A549 (cell line): ENCODE results near the gene LRIG3. TPM values are rescaled to one million over a fixed set of nuclear protein-coding genes. Genes with fewer than 3 reads are reported as not detected.

Source experiments
- ATAC-seq, 2 experiments: fragments of 200-7000 bp in 1 of 2; fragments of >200 bp in 1 of 2; cut with Nextera tagmentation in 1 of 2; cut with Tn5 transposase in 1 of 2; 3 replicates each; pipeline versions ENCODE4 v1.8.0 to v1.9.1; 2018 to 2020; ENCODE audit warnings: mild to moderate bottlenecking in 1 of 2, moderate library complexity in 1 of 2
- CTCF ChIA-PET: fragments of 300-600 bp; sonication (Branson Sonifier 250); formaldehyde crosslinking; extraction: SDS; loops from one replicate; lab custom pipeline; 2021; ENCODE audit warnings: antibody characterized with exemption, inconsistent platforms; lab: Yijun Ruan, JAX
- POLR2A ChIA-PET: fragments of 350-600 bp; formaldehyde crosslinking; extraction: SDS; loops from one replicate; lab custom pipeline; 2021; ENCODE audit warnings: antibody characterized with exemption, inconsistent platforms; lab: Yijun Ruan, JAX
- DNase-seq, 2 experiments: peaks; one replicate each; pipeline versions ENCODE4 v3.0.0 to v3.0.0-alpha.2; 2011 to 2016; ENCODE audit warnings: low read depth in 1 of 2, low spot score in 1 of 2
- FAIRE-seq: peaks from 2 replicates; lab custom pipeline; 2011; peaks lifted over from hg19 to GRCh38; lab: Jason Lieb, UNC
- H3K27ac ChIP-seq, 2 experiments: fragments of >200 bp; sonication (Bioruptor Twin); formaldehyde crosslinking; 3 replicates each; pipeline ENCODE4 v1.5.1; 2016 to 2017
- H3K4me1 ChIP-seq: fragments of >200 bp; sonication (Bioruptor Twin); formaldehyde crosslinking; 3 replicates; pipeline ENCODE4 v1.6.1; 2016
- H3K4me2 ChIP-seq: fragments of >200 bp; sonication (Bioruptor Twin); formaldehyde crosslinking; 3 replicates; pipeline ENCODE4 v1.6.1; 2016
- H3K4me3 ChIP-seq: fragments of >200 bp; sonication (Bioruptor Twin); formaldehyde crosslinking; 3 replicates; pipeline ENCODE4 v1.5.1; 2016
- H3K9me3 ChIP-seq: fragments of >200 bp; sonication (Bioruptor Twin); formaldehyde crosslinking; 3 replicates; pipeline ENCODE4 v1.6.1; 2016
- BCL3 ChIP-seq: fragments of >200 bp; sonication (Bioruptor Twin); formaldehyde crosslinking; IDR thresholded peaks from 3 replicates; pipeline ENCODE4 v1.6.1; 2016
- CBX8 ChIP-seq: fragments of 200-600 bp; sonication (generic); IDR thresholded peaks from 2 replicates; pipeline ENCODE4 v1.6.1; 2016
- CHD2 ChIP-seq: fragments of 150-350 bp; IDR thresholded peaks from 2 replicates; pipeline ENCODE4 v1.6.1; 2014; ENCODE audit warnings: low read length; ENCODE audit not compliant: partially characterized antibody
- CHD4 ChIP-seq: fragments of 200-600 bp; sonication (generic); IDR thresholded peaks from 2 replicates; pipeline ENCODE4 v1.6.1; 2016; ENCODE audit warnings: antibody characterized with exemption, mild to moderate bottlenecking, borderline replicate concordance
- EHF ChIP-seq: fragments of 250-450 bp; sonication (Bioruptor Pico); IDR thresholded peaks from 2 replicates; pipeline ENCODE4 v1.5.0; 2020; ENCODE audit warnings: mild to moderate bottlenecking
- FOSB ChIP-seq: fragments of 250-450 bp; sonication (Bioruptor Pico); IDR thresholded peaks from 2 replicates; pipeline ENCODE4 v1.5.0; 2020; ENCODE audit warnings: mild to moderate bottlenecking, moderate library complexity
- HEYL ChIP-seq: fragments of 250-450 bp; sonication (Bioruptor Pico); IDR thresholded peaks from 2 replicates; pipeline ENCODE4 v1.8.0; 2021; ENCODE audit warnings: mild to moderate bottlenecking, moderate library complexity
- JUNB ChIP-seq: fragments of >200 bp; sonication (Bioruptor Twin); formaldehyde crosslinking; IDR thresholded peaks from 2 replicates; pipeline ENCODE4 v1.6.1; 2016
- KDM5A ChIP-seq: fragments of 200-600 bp; sonication (generic); IDR thresholded peaks from 2 replicates; pipeline ENCODE4 v1.6.1; 2016; ENCODE audit warnings: antibody characterized with exemption, mild to moderate bottlenecking
- MAX ChIP-seq: IDR thresholded peaks from 2 replicates; pipeline ENCODE4 v1.6.1; 2012
- MAZ ChIP-seq: fragments of 150-350 bp; IDR thresholded peaks from 2 replicates; pipeline ENCODE4 v1.6.1; 2014; ENCODE audit warnings: antibody characterized with exemption, low read depth, low read length, borderline replicate concordance
- NR3C1 ChIP-seq: fragments of >200 bp; sonication (Bioruptor Twin); formaldehyde crosslinking; IDR thresholded peaks from 3 replicates; pipeline ENCODE4 v1.6.1; 2017
- PHF8 ChIP-seq: fragments of 200-600 bp; sonication (generic); IDR thresholded peaks from 2 replicates; pipeline ENCODE4 v1.6.1; 2016; ENCODE audit warnings: low read depth, mild to moderate bottlenecking, antibody characterized with exemption, moderate library complexity, borderline replicate concordance
- POLR2A ChIP-seq: IDR thresholded peaks from 2 replicates; pipeline ENCODE4 v1.6.1; 2012; ENCODE audit warnings: mild to moderate bottlenecking, low read length
- RAD21 ChIP-seq, 2 experiments: fragments of >200 bp in 1 of 2; sonication (Bioruptor Twin) in 1 of 2; formaldehyde crosslinking in 1 of 2; IDR thresholded peaks in 1 of 2; conservative IDR thresholded peaks in 1 of 2; 2 replicates in 1 of 2; 3 replicates in 1 of 2; pipeline ENCODE4 v1.6.1; 2012 to 2018; ENCODE audit warnings: inconsistent platforms in 1 of 2
- RCOR1 ChIP-seq: fragments of 150-350 bp; IDR thresholded peaks from 2 replicates; pipeline ENCODE4 v1.6.1; 2014; ENCODE audit warnings: antibody characterized with exemption, low read length, low read depth
- REST ChIP-seq: fragments of 200-600 bp; sonication (generic); IDR thresholded peaks from 2 replicates; pipeline ENCODE4 v1.6.1; 2016; ENCODE audit warnings: antibody characterized with exemption, mild to moderate bottlenecking, moderate library complexity
- RFX5 ChIP-seq: fragments of 450-650 bp; IDR thresholded peaks from 2 replicates; pipeline ENCODE4 v1.7.1; 2014; ENCODE audit warnings: antibody characterized with exemption, mild to moderate bottlenecking, moderate library complexity
- SMC3 ChIP-seq: fragments of >200 bp; sonication (Bioruptor Twin); formaldehyde crosslinking; IDR thresholded peaks from 3 replicates; pipeline ENCODE4 v1.6.1; 2018; ENCODE audit warnings: inconsistent platforms
- ZC3H11A ChIP-seq: fragments of 450-650 bp; IDR thresholded peaks from 2 replicates; pipeline ENCODE4 v1.6.1; 2014; ENCODE audit warnings: antibody characterized with exemption, mild to moderate bottlenecking
- ZNF302 ChIP-seq: fragments of 250-450 bp; sonication (Bioruptor Pico); IDR thresholded peaks from 2 replicates; pipeline ENCODE4 v1.9.0; 2021; ENCODE audit warnings: inconsistent platforms, mild to moderate bottlenecking, moderate library complexity
- ZSCAN20 ChIP-seq: fragments of 250-450 bp; sonication (Bioruptor Pico); IDR thresholded peaks from 2 replicates; pipeline ENCODE4 v1.8.0; 2022; ENCODE audit warnings: mild to moderate bottlenecking, moderate library complexity
- WGBS: methylation state at CpG from one replicate; pipeline ENCODE4 v1.1.6; 2017; ENCODE audit errors: missing lambda C conversion rate; 5-methylcytosine and 5-hydroxymethylcytosine counted together
- polyA plus RNA-seq, 4 experiments: library from polyadenylated mRNA; depleted of rRNA in 3 of 4; stranded (reverse); fragments of >200 nt; fragmentation: RNase III in 1 of 4; extraction: RNeasy Plus Mini Kit Qiagen cat#74134 plus additional on column Dnase treatment in 1 of 4; gene quantifications; 2 replicates in 3 of 4; 3 replicates in 1 of 4; pipeline ENCODE4 v1.2.3, GENCODE V29; 2011 to 2017
- TF ChIP-seq, protein P1 (sequence below): IDR thresholded peaks from 2 replicates; pipeline ENCODE4 v1.6.1; 2012

The LRIG3 gene
- polyA plus RNA-seq, 2 of the 4 experiments (the other 2 are of a cell fraction) = 3.7 to 16.4 TPM

- Histone ChIP-seq H3K4me2 (no peak overlapping the region), H3K4me3 (no peak overlapping the region), H3K27ac (no peak overlapping the region), H3K4me1 (no peaks in the 10 kb centered on the region), H3K9me3 (no peaks in the 10 kb centered on the region)
- POLR2A ChIA-PET = no interaction called here
- TF ChIP-seq CHD2 (no peak), ZSCAN20 (no peak), RCOR1 (no peak), JUNB (no peak), RAD21 (conservative IDR thresholded peaks at IDR 0.05 in 1 of 2, IDR thresholded peaks at IDR 0.05 in 1 of 2) (no peak), ZNF302 (no peak), MAZ (no peak), NR3C1 (no peak), SMC3 (no peak), FOSB (CRISPR knock-in tag) (no peak), CHD4 (no peak), RFX5 (no peak), ZC3H11A (no peak), KDM5A (no peak), CBX8 (no peak), MAX (no peak), BCL3 (no peak), EHF (CRISPR knock-in tag) (no peak), HEYL (CRISPR knock-in tag) (no peak)
- TF ChIP-seq, protein P1, sequence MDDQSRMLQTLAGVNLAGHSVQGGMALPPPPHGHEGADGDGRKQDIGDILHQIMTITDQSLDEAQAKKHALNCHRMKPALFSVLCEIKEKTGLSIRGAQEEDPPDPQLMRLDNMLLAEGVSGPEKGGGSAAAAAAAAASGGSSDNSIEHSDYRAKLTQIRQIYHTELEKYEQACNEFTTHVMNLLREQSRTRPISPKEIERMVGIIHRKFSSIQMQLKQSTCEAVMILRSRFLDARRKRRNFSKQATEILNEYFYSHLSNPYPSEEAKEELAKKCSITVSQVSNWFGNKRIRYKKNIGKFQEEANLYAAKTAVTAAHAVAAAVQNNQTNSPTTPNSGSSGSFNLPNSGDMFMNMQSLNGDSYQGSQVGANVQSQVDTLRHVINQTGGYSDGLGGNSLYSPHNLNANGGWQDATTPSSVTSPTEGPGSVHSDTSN = no peak
- 97% methylated on average over 4 of the region's 4 CpGs for WGBS
- DNase-seq (no peak), ATAC-seq (no peak), FAIRE-seq (no peak)
- CTCF ChIA-PET = interaction anchor here (1.2 kb wide), 1 partner anchor 216 kb away, joined by 3 read pairs; no protein-coding TSS in a partner anchor
Measured at GRCh38 chr12:58884916-58885315, 35.4 kb downstream of the LRIG3 start.

- CTCF ChIA-PET = interaction anchor here (1.6 kb wide), 1 partner anchor 21 kb away, joined by 3 read pairs; no protein-coding TSS in a partner anchor
- TF ChIP-seq, protein P1 = no peak
- TF ChIP-seq ZNF302 = no peak
- TF ChIP-seq POLR2A = no peak
- no peak for TF ChIP-seq PHF8
- no peak for TF ChIP-seq KDM5A
- no peak for TF ChIP-seq REST
- POLR2A ChIA-PET = no interaction called here
- no peaks in the 10 kb centered on the region for H3K9me3 ChIP-seq
- FAIRE-seq = no peak
- no peaks in the 10 kb centered on the region for H3K4me1 ChIP-seq
- 92% methylated on average over 3 of the region's 3 CpGs for WGBS
- no peak for ATAC-seq
- H3K27ac ChIP-seq = no peak overlapping the region
- no peak overlapping the region for H3K4me3 ChIP-seq
- DNase-seq = no peak
- H3K4me2 ChIP-seq = no peak overlapping the region
Measured at GRCh38 chr12:58883576-58884334, 36.5 kb downstream of the LRIG3 start.
